ENCODE results near the gene TMCO4. TPM values are rescaled to one million over a fixed set of nuclear protein-coding genes. Genes with fewer than 3 reads are reported as not detected.

The TMCO4 gene
- total RNA-seq, 2 experiments from 2014 or later: 1.2 to 8.1 TPM

DNA sequence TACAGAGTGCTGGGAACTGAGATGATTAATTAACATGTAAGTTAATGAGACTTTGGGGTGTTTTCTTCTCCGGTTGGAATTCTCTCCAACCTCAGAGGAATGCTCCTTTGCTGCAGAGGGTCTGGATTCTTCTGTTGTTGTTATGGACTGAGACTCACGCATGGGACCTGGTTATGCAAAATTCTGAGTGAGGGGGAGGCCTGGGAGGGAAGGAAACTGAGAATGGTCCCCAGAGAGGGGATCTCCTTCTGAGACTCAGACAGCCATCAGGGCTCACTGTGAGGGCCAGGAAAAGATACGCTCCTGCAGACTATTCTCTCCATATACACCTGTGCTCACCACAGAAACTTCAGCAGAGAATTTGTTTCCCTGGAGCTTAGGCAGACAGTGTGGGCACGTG, 78.7 kb downstream of the TMCO4 start:
- POLR2A ChIA-PET: interaction anchor here (0.5 kb wide), 1 partner anchor 9 kb away, joined by 3 read pairs; no protein-coding TSS in a partner anchor
- Histone ChIP-seq H3K9me2 (ENCODE audit: insufficient read depth, low read length) (no peaks in the 10 kb centered on the region), H3K36me3 (ENCODE audit: insufficient read depth, low read length) (no peaks in the 10 kb centered on the region), H3K79me2 (ENCODE audit: insufficient read depth, low read depth, low read length) (no peaks in the 10 kb centered on the region), H3K9me3 (ENCODE audit: low read length) (no peaks in the 10 kb centered on the region), H3K4me3 (ENCODE audit: low read depth, low read length, poor library complexity, severe bottlenecking) (no peak overlapping the region), H3K4me1 (ENCODE audit: insufficient read depth, low read length, poor library complexity, severe bottlenecking) (no peaks in the 10 kb centered on the region), H2AFZ (ENCODE audit: low read length) (no peak overlapping the region), H3K4me2 (ENCODE audit: low read length) (no peak overlapping the region), H3K27ac (ENCODE audit: low read depth, low read length, poor library complexity, severe bottlenecking) (no peak overlapping the region), H4K20me1 (ENCODE audit: insufficient read depth, low read length) (no peaks in the 10 kb centered on the region)
- intact Hi-C loops (cut with micrococcal nuclease; ENCODE audit: unreplicated experiment): no loop called here
- CTCF ChIA-PET (ENCODE audit: unreplicated experiment): no interaction called here
- DNase-seq (ENCODE audit: low spot score): no peak
- BruUV-seq (replicated peaks): no TSS peak
- TF ChIP-seq, protein P1, sequence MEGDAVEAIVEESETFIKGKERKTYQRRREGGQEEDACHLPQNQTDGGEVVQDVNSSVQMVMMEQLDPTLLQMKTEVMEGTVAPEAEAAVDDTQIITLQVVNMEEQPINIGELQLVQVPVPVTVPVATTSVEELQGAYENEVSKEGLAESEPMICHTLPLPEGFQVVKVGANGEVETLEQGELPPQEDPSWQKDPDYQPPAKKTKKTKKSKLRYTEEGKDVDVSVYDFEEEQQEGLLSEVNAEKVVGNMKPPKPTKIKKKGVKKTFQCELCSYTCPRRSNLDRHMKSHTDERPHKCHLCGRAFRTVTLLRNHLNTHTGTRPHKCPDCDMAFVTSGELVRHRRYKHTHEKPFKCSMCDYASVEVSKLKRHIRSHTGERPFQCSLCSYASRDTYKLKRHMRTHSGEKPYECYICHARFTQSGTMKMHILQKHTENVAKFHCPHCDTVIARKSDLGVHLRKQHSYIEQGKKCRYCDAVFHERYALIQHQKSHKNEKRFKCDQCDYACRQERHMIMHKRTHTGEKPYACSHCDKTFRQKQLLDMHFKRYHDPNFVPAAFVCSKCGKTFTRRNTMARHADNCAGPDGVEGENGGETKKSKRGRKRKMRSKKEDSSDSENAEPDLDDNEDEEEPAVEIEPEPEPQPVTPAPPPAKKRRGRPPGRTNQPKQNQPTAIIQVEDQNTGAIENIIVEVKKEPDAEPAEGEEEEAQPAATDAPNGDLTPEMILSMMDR (conservative IDR thresholded peaks at IDR 0.05; ENCODE audit: low read length): no peak
- TF ChIP-seq EZH2phosphoT487 (IDR thresholded peaks at IDR 0.05; ENCODE audit: borderline replicate concordance, low read depth, low read length): no peak

DNA sequence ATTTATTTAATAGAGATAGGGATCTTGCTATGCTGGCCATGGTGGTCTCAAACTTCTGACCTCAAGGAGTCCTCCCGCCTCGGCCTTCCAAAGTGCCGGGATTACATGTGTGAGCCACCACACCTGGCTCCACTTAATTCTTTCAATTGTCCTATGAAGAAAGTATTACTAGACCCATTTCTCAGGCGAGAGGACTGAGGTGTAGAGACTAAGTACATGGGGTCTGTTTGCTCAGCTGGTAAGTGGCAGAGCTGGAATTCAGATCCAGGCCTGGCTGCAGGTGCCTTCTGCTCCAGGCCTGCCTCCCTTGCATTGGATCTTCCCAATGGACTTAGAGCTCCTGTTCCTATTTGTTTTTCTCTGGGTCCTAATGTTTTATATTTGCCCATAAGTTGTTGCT, 79.5 kb downstream of the TMCO4 start:
- H3K27ac ChIP-seq (ENCODE audit: low read depth, low read length, poor library complexity, severe bottlenecking): no peak overlapping the region
- H3K4me3 ChIP-seq (ENCODE audit: low read depth, low read length, poor library complexity, severe bottlenecking): no peak overlapping the region
- H3K9me3 ChIP-seq (ENCODE audit: low read length): no peaks in the 10 kb centered on the region
- POLR2A ChIA-PET: no interaction called here
- CTCF ChIA-PET (ENCODE audit: unreplicated experiment): no interaction called here
- BruUV-seq (replicated peaks): no TSS peak
- no peaks in the 10 kb centered on the region for H4K20me1 ChIP-seq (ENCODE audit: insufficient read depth, low read length)
- H3K36me3 ChIP-seq (ENCODE audit: insufficient read depth, low read length): no peaks in the 10 kb centered on the region
- intact Hi-C loops (cut with micrococcal nuclease; ENCODE audit: unreplicated experiment): no loop called here
- no peak overlapping the region for H3K4me2 ChIP-seq (ENCODE audit: low read length)
- no peaks in the 10 kb centered on the region for H3K79me2 ChIP-seq (ENCODE audit: insufficient read depth, low read depth, low read length)
- no peak for DNase-seq (ENCODE audit: low spot score)
- TF ChIP-seq, protein P1 (conservative IDR thresholded peaks at IDR 0.05; ENCODE audit: low read length): no peak
- TF ChIP-seq EZH2phosphoT487 (IDR thresholded peaks at IDR 0.05; ENCODE audit: borderline replicate concordance, low read depth, low read length): no peak
- no peak overlapping the region for H2AFZ ChIP-seq (ENCODE audit: low read length)
- H3K4me1 ChIP-seq (ENCODE audit: insufficient read depth, low read length, poor library complexity, severe bottlenecking): no peaks in the 10 kb centered on the region
- H3K9me2 ChIP-seq (ENCODE audit: insufficient read depth, low read length): no peaks in the 10 kb centered on the region

DNA sequence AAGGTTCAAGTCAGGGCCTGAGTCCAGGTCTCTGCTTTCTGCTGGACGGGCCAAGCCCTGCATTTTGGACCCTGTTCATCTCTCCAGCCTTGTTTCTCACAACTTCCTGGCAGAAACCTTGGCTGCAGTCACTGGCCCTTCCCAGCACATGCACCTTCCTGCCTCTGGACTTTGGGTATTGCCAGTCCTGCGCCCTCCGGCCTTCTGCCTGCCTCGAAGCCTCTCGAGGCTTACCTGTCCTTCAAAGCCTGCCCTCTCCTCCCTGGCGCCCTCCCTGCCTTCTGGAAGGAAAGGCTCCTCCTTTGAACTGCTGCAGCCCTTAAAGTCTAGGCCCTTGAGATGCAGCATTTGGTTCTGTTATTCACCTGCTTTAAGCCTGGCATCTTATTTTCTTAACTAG, 82.2 kb downstream of the TMCO4 start:
- CTCF ChIA-PET (ENCODE audit: unreplicated experiment): no interaction called here
- Histone ChIP-seq H4K20me1 (ENCODE audit: insufficient read depth, low read length) (no peaks in the 10 kb centered on the region), H3K4me1 (ENCODE audit: insufficient read depth, low read length, poor library complexity, severe bottlenecking) (no peaks in the 10 kb centered on the region), H2AFZ (ENCODE audit: low read length) (no peak overlapping the region), H3K4me3 (ENCODE audit: low read depth, low read length, poor library complexity, severe bottlenecking) (no peak overlapping the region), H3K36me3 (ENCODE audit: insufficient read depth, low read length) (no peaks in the 10 kb centered on the region), H3K79me2 (ENCODE audit: insufficient read depth, low read depth, low read length) (no peaks in the 10 kb centered on the region), H3K27ac (ENCODE audit: low read depth, low read length, poor library complexity, severe bottlenecking) (no peak overlapping the region), H3K4me2 (ENCODE audit: low read length) (no peak overlapping the region), H3K9me2 (ENCODE audit: insufficient read depth, low read length) (no peaks in the 10 kb centered on the region), H3K9me3 (ENCODE audit: low read length) (no peaks in the 10 kb centered on the region)
- POLR2A ChIA-PET: no interaction called here
- intact Hi-C loops (cut with micrococcal nuclease; ENCODE audit: unreplicated experiment): no loop called here
- no TSS peak for BruUV-seq (replicated peaks)
- TF ChIP-seq, protein P1 (conservative IDR thresholded peaks at IDR 0.05; ENCODE audit: low read length): no peak
- no peak for TF ChIP-seq EZH2phosphoT487 (IDR thresholded peaks at IDR 0.05; ENCODE audit: borderline replicate concordance, low read depth, low read length)
- DNase-seq (ENCODE audit: low spot score): no peak
